MG63 (cell line): ENCODE measurements around the gene RSBN1L. TPM values are rescaled to one million over a fixed set of nuclear protein-coding genes. Genes with fewer than 3 reads are reported as not detected.

Experiments used
- DNase-seq: peaks from one replicate; pipeline ENCODE4 v3.0.0-alpha.2; 2020
- H3K27me3 ChIP-seq: fragments of 250-450 bp; sonication (Bioruptor Pico); 2 replicates; pipeline ENCODE4 v1.5.1; 2020; ENCODE audit warnings: mild to moderate bottlenecking, moderate library complexity
- H3K36me3 ChIP-seq: fragments of 250-450 bp; sonication (Bioruptor Pico); 2 replicates; pipeline ENCODE4 v1.5.1; 2020; ENCODE audit warnings: mild to moderate bottlenecking, moderate library complexity
- H3K4me3 ChIP-seq: fragments of 250-450 bp; sonication (Bioruptor Pico); 2 replicates; pipeline ENCODE4 v1.5.1; 2020; ENCODE audit warnings: mild to moderate bottlenecking, moderate library complexity
- H3K9me3 ChIP-seq: fragments of 250-450 bp; sonication (Bioruptor Pico); 2 replicates; pipeline ENCODE4 v1.5.1; 2020; ENCODE audit warnings: mild to moderate bottlenecking, moderate library complexity
- total RNA-seq: library from RNA; depleted of rRNA; stranded (reverse); fragments of >200 nt; shearing (Covaris generic); gene quantifications from 2 replicates; pipeline ENCODE4 v1.2.3, GENCODE V29; 2014; ENCODE audit warnings: low replicate concordance; rRNA removed

RSBN1L gene
- total RNA-seq, 1 experiment from 2014 or later: 19.1 TPM

- no peaks in the 10 kb centered on the region for H3K36me3 ChIP-seq
- DNase-seq: no peak
- H3K4me3 ChIP-seq: no peak overlapping the region
- no peaks in the 10 kb centered on the region for H3K9me3 ChIP-seq
- H3K27me3 ChIP-seq: no peaks in the 10 kb centered on the region
Measured at GRCh38 chr7:77830649-77831355, 134.5 kb downstream of the RSBN1L start.

- Histone ChIP-seq H3K9me3 (no peaks in the 10 kb centered on the region), H3K36me3 (no peaks in the 10 kb centered on the region; the same call in 1 of the 2 replicates), H3K27me3 (no peaks in the 10 kb centered on the region), H3K4me3 (no peak overlapping the region)
- no peak for DNase-seq
Measured at GRCh38 chr7:77831481-77831880, 135.2 kb downstream of the RSBN1L start.

GRCh38 chr7:77831953-77832352 lies 135.7 kb downstream of the RSBN1L start:
- no peak for DNase-seq
- no peaks in the 10 kb centered on the region; the same call in 1 of the 2 replicates for H3K36me3 ChIP-seq
- H3K4me3 ChIP-seq: no peak overlapping the region
- no peaks in the 10 kb centered on the region for H3K9me3 ChIP-seq
- H3K27me3 ChIP-seq: no peaks in the 10 kb centered on the region

Other genes starting within 250 kb of the RSBN1L start
- 11.5 and 15.5 TPM in 2 replicates for gene PTPN12, start 159.2 kb upstream of the RSBN1L start, total RNA-seq
- 6.0 TPM in 2 replicates for gene TMEM60, start 102.0 kb downstream of the RSBN1L start, total RNA-seq
- 5.0 and 5.7 TPM in 2 replicates for gene PHTF2, start 102.3 kb downstream of the RSBN1L start, total RNA-seq